GM21423 (cell line): ENCODE results near the gene DNAJC8.
A peak's percentile ranks its signal among the peaks of the same experiment; 100 is the strongest.

Source experiments
- ATAC-seq: cut with Tn5 transposase; IDR thresholded peaks from one replicate; pipeline ENCODE4 v1.9.1; 2021; ENCODE audit warnings: mild to moderate bottlenecking, moderate library complexity; ENCODE audit not compliant: unreplicated experiment

The DNAJC8 gene

GRCh38 chr1:28232558-28233263 lies at the start of gene DNAJC8:
Gene DNAJC8 (minus strand): TSS chr1:28233029. CDS start chr1:28232998, 31 bp downstream.
- ATAC-seq: peak; percentile 56

GRCh38 chr1:28281608-28282425 lies 49.0 kb upstream of the DNAJC8 start:
- no peak for ATAC-seq

GRCh38 chr1:28280977-28281381 lies 48.1 kb upstream of the DNAJC8 start:
- no peak for ATAC-seq

DNA sequence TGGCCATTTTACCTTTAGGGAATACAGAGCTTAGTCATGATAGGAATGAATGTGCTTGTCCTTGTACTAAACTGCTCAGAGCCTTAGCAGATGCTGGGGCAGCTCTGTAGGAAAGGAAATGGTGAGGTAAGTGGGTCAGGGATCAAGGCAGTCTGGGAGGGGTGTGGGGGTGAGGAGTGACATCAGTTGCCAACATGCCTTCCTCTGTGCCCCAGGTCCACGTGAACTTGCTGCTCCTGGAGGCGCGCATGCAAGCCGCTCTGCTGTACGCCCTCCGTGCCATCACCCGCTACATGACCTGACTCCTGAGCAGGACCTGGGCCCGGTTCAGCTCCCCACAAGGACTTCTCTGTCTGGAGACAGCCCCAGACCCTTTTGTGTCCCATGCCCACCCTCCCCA lies 47.7 kb upstream of the DNAJC8 start:
- no peak for ATAC-seq

DNA sequence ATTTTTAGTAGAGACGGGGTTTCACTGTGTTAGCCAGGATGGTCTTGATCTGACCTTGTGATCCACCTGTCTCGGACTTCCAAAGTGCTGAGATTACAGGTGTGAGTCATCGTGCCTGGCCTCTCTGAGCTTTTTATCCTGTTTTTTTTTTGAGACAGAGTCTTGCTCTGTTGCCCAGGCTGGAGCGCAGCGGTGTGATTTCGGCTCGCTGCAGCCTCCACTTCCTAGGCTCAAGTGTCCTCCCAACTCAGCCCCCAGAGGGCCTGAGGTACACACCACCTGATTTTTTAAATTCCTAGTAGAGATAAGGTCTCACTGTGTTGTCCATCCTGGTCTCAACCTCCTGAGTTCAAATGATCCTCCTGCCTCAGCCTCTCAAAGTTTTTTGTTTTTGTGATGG lies 46.9 kb upstream of the DNAJC8 start:
- ATAC-seq: no peak

GRCh38 chr1:28278763-28279162 lies 45.9 kb upstream of the DNAJC8 start:
- ATAC-seq: no peak

DNA sequence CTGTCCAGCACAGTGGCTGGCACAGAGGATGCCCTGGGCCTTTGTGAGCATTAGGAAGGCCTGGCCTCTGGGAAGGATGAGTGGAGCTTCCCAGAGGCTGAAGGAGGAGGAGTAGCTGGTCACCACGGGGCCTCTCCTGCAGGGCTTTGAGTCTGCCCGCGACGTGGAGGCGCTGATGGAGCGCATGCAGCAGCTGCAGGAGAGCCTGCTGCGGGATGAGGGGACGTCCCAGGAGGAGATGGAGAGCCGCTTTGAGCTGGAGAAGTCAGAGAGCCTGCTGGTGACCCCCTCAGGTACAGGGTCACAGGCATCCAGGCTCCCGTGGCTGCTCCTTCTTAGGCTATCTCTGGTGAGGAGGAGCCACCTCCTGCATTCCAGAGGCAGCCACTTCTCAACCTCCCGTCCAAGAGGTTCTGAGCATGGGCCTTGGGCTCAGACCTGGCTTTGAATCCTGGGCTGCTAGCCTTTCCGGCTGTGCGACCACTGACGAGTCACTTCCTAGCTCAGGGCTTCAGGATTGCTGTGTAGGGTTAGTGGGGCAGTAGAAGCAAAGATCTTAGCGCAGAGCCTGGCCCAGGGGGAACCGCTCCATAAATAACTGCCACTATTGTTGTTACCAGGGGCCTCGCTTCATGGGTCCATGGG lies 40.5 kb upstream of the DNAJC8 start:
- ATAC-seq: no peak

- ATAC-seq: no peak
Measured at GRCh38 chr1:28272215-28272852, 39.5 kb upstream of the DNAJC8 start.

- ATAC-seq: no peak
Measured at GRCh38 chr1:28269529-28269928, 36.7 kb upstream of the DNAJC8 start.

DNA sequence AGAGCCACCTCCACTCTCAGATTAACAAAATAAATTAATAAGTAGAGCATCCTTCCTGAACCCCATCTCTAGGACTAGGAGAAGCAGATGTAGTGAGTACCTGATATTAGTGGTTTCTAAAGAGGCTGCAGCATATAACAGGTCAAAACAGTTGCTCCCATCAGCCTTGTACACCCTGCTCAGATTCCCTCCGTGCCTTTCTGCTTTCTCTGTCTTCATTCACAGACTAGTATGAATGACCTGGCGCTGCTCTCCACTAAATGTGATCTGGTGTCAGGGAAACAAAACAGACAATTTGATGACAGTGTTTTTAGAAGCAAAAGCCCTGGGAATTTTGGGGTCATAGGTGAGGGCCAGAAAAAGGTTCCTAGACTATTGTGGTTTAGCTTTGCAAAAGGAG lies 34.8 kb upstream of the DNAJC8 start:
- no peak for ATAC-seq

GRCh38 chr1:28266920-28267322 lies 34.1 kb upstream of the DNAJC8 start:
- no peak for ATAC-seq

DNA sequence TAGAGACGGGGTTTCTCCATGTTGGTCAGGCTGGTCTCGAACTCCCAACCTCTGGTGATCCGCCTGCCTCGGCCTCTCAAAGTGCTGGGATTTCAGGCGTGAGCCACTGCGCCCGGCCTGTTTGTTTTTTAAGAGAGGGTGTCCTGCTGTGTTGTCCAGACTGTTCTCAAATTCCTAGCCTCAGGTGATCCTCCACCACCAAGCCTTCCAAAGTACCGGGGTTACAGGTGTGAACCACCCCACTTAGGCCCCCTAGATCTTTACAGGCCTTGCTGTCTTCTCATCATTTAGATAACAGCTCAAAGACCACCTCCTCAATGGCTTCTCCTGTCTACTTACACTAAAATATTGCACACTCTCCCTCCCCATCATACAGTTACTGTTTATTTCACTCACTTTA lies 32.7 kb upstream of the DNAJC8 start:
- no peak for ATAC-seq

DNA sequence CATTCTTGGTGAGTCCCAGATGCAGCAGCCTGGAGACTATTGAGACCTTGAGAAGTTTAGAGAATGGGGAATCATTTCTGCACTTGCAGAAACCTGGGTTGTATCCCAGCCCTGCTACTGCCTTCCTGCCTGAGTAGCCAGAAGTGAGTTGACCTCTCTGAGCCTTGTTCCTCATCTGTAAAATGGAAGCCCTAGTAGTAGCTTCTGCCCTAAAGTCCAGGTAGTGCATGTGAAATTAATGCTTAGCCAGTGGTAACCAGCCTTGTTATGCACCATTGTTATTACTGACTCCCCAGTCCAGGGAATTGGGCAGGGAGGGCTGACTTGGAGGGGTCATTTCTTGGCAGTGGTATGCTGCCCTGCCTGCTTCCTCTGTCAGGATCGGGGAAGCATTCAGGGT lies 32.1 kb upstream of the DNAJC8 start:
- no peak for ATAC-seq

DNA sequence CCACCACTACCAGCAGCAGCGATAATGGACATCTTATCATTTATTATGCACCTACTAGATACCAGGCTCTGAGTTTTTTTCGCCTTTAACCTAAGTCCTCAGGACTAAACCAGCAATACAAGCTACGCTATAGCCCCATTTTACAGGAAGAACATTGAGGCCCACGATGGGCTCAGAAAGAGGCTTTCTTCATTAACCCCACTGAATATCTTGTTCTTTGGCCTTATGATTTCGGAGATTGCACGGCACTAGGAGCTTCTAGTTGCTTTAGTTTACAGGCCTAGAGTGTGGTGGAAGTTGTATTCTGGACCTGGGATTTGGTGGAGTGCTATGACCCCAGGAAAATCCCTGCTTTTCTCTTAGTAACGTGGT lies 28.0 kb upstream of the DNAJC8 start:
- no peak for ATAC-seq

- ATAC-seq: peak; percentile 5
Measured at GRCh38 chr1:28259934-28260802, 27.3 kb upstream of the DNAJC8 start.

DNA sequence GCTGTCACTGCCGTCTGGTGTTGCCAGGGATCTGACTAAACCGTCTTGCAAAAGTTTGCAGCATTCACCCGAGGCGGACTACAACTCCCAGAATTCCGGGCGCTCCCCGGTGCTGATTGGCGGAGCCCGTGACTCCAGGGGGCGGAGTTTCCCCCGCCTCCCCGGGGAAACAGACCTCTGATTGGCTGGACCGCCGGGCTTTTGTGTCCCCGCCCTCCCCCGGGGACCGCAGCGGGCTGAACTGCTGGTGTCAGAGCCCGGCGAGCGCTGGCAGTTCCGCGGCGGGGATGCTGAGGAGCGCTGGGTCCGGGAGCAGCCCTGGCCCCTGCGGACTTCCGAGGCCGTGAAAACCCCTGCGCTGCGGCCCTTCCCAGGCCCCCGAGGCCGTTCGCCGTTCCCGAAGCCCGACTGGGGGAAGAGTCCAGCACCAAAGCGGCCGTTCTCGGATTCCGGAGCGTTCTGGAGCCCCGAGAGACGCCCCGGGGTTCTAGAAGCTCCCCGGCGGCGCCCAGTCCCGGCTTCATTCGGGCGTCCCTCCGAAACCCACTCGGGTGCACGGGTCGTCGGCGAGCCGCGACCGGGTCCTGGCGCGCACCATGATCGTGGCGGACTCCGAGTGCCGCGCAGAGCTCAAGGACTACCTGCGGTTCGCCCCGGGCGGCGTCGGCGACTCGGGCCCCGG lies 26.6 kb upstream of the DNAJC8 start, which contains the start of gene SESN2:
Gene SESN2 (plus strand): TSS at position 267 of the 682 bp plus-strand sequence. CDS start 330 bp downstream, at position 597.
- ATAC-seq: peak; percentile 95

DNA sequence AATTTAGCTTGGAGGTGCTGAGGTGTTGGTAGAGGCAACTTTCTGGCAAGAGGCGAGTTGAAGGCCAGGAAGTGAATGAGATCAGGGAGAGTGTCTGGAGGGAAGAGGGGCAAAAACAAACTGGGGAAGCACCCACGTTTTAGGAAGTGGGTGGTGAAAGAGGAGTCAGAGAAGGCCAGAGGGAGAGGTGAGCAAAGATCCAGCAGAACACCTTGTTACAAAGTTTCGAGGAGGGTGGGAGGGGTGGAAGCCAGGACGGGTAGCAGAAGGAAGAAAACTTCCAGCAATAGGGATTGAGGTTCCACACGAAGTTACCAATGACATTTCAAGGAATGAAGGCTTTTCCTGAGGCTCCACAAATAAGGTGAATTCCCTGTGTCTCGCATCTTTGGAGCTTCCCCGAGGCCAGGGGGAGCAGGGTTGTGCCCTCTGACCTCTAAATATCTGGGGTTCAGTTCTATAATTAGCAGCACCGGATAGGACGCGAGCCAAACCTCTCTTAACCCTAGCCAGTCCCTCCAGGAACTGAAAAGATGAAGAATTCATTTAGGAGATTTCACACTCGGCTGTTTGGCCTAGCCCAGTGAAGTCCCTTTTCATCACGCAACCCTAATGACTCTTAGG lies 25.9 kb upstream of the DNAJC8 start:
- no peak for ATAC-seq

DNA sequence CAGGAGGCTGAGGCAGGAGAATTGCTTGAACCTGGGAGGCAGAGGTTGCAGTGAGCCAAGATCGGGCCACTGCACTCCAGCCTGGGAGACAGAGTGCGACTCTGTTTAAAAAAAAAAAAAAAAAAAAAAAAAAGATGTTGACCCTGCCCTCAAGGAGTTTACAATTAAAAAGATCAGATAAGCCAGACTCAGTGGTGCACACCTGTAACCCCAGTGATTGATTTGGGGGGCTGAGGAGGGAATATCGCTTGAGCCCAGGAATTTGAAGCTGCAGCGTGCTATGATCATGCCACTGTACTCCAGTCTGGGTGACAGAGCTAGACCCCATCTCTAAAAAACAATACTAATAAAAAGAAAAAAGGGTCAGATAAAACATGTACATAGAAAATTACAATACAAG lies 24.9 kb upstream of the DNAJC8 start:
- no peak for ATAC-seq

GRCh38 chr1:28256197-28256827 lies 23.5 kb upstream of the DNAJC8 start:
- ATAC-seq: no peak
